ENCODE measurements around the gene CIAO1. TPM values are rescaled to one million over a fixed set of nuclear protein-coding genes. Genes with fewer than 3 reads are reported as not detected.
A peak's percentile ranks its signal among the peaks of the same experiment; 100 is the strongest.

The CIAO1 gene
- total RNA-seq, 1 experiment from 2014 or later, result 85.3 TPM

DNA sequence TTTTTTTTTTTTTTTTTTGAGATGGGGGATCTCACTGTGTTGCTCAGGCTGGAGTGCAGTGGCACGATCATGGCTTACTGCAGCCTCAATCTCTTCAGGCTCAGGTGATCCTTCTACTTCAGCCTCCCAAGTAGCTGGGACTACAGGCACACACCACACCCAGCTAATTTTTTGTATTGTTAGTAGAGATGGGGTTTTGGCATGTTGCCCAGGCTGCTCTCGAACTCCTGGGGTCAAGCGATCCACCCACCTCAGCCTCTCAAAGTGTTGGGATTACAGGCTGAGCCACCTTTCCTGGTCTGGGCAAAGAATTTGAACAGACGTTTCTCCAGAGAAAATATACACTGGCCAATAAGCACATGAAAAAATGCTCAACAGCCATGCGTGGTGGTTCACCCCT lies 42.2 kb downstream of the CIAO1 start:
- BruUV-seq (replicated peaks), result no TSS peak
- POLR2A ChIA-PET (ENCODE audit: unreplicated experiment), result no interaction called here
- H3K4me3 ChIP-seq, result no peak overlapping the region
- intact Hi-C loops (cut with micrococcal nuclease; ENCODE audit: unreplicated experiment), result loop anchor here (5.0 kb wide), 1 partner anchor 224 kb away; no protein-coding TSS in a partner anchor
- peaks cover 11% of the 10 kb centered on the region for H3K36me3 ChIP-seq (ENCODE audit: low read depth)
- no peaks in the 10 kb centered on the region for H3F3A ChIP-seq (ENCODE audit: insufficient read depth, low read depth)
- H3K9me2 ChIP-seq (ENCODE audit: insufficient read depth), result no peaks in the 10 kb centered on the region
- no peaks in the 10 kb centered on the region for H3K27me3 ChIP-seq (ENCODE audit: insufficient read depth, low read depth)
- CTCF ChIA-PET, result no interaction called here
- H3K9me3 ChIP-seq (ENCODE audit: insufficient read depth, low read depth), result no peaks in the 10 kb centered on the region
- H3K27ac ChIP-seq, result no peak overlapping the region
- 0 out of 2 replicates have a peak, but pooled peaks cover under 1% of the 10 kb centered on the region for H4K20me1 ChIP-seq (ENCODE audit: insufficient read depth)
- H3K4me2 ChIP-seq, result no peak overlapping the region
- H3K79me2 ChIP-seq (ENCODE audit: low read depth), result peaks cover 33% of the 10 kb centered on the region
- H2AFZ ChIP-seq, result no peak overlapping the region
- TF ChIP-seq, protein P1, sequence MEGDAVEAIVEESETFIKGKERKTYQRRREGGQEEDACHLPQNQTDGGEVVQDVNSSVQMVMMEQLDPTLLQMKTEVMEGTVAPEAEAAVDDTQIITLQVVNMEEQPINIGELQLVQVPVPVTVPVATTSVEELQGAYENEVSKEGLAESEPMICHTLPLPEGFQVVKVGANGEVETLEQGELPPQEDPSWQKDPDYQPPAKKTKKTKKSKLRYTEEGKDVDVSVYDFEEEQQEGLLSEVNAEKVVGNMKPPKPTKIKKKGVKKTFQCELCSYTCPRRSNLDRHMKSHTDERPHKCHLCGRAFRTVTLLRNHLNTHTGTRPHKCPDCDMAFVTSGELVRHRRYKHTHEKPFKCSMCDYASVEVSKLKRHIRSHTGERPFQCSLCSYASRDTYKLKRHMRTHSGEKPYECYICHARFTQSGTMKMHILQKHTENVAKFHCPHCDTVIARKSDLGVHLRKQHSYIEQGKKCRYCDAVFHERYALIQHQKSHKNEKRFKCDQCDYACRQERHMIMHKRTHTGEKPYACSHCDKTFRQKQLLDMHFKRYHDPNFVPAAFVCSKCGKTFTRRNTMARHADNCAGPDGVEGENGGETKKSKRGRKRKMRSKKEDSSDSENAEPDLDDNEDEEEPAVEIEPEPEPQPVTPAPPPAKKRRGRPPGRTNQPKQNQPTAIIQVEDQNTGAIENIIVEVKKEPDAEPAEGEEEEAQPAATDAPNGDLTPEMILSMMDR (conservative IDR thresholded peaks at IDR 0.05), result no peak
- no peak for TF ChIP-seq EZH2 (IDR thresholded peaks at IDR 0.05; ENCODE audit: low read depth)
- DNase-seq, result no peak
- peaks cover 21% of the 10 kb centered on the region for H3K4me1 ChIP-seq (replicated peaks; ENCODE audit: insufficient read depth)

DNA sequence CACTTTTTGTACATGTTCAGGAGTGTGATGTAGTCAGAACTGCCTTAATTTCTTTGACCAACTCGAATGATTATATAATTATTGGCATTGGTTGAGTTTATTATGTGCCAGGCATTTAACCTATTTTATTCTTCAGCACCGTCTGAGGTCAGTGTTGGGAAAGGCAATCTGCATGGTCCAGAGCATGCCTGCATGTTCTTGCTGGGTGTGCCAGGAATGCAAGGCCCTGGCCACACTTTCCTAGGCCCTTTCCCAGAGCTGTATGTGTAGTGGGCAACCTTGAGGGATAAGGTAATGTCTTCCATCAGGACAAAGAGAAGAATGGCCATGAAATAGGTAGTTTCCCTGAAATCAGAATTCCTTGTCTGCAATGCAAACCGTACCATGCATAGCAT lies 49.0 kb downstream of the CIAO1 start:
- peaks cover 20% of the 10 kb centered on the region; the same call in 1 of the 2 replicates for H3F3A ChIP-seq (ENCODE audit: insufficient read depth, low read depth)
- POLR2A ChIA-PET (ENCODE audit: unreplicated experiment), result interaction anchor here (0.7 kb wide), 1 partner anchor 9 kb away, joined by 3 read pairs; no protein-coding TSS in a partner anchor
- intact Hi-C loops (cut with micrococcal nuclease; ENCODE audit: unreplicated experiment), result no loop called here
- TF ChIP-seq, protein P1 (conservative IDR thresholded peaks at IDR 0.05), result no peak
- TF ChIP-seq EZH2 (IDR thresholded peaks at IDR 0.05; ENCODE audit: low read depth), result no peak
- peaks cover 16% of the 10 kb centered on the region for H3K4me1 ChIP-seq (replicated peaks; ENCODE audit: insufficient read depth)
- CTCF ChIA-PET, result no interaction called here
- H3K27ac ChIP-seq, result no peak overlapping the region
- H3K4me3 ChIP-seq, result no peak overlapping the region
- H3K27me3 ChIP-seq (ENCODE audit: insufficient read depth, low read depth), result no peaks in the 10 kb centered on the region
- no peaks in the 10 kb centered on the region for H3K9me2 ChIP-seq (ENCODE audit: insufficient read depth)
- no peak overlapping the region for H2AFZ ChIP-seq
- DNase-seq, result no peak
- no peaks in the 10 kb centered on the region for H3K36me3 ChIP-seq (ENCODE audit: low read depth)
- BruUV-seq (replicated peaks), result no TSS peak
- no peak overlapping the region for H3K4me2 ChIP-seq
- H4K20me1 ChIP-seq (ENCODE audit: insufficient read depth), result no peaks in the 10 kb centered on the region
- no peaks in the 10 kb centered on the region for H3K79me2 ChIP-seq (ENCODE audit: low read depth)
- no peaks in the 10 kb centered on the region for H3K9me3 ChIP-seq (ENCODE audit: insufficient read depth, low read depth)

DNA sequence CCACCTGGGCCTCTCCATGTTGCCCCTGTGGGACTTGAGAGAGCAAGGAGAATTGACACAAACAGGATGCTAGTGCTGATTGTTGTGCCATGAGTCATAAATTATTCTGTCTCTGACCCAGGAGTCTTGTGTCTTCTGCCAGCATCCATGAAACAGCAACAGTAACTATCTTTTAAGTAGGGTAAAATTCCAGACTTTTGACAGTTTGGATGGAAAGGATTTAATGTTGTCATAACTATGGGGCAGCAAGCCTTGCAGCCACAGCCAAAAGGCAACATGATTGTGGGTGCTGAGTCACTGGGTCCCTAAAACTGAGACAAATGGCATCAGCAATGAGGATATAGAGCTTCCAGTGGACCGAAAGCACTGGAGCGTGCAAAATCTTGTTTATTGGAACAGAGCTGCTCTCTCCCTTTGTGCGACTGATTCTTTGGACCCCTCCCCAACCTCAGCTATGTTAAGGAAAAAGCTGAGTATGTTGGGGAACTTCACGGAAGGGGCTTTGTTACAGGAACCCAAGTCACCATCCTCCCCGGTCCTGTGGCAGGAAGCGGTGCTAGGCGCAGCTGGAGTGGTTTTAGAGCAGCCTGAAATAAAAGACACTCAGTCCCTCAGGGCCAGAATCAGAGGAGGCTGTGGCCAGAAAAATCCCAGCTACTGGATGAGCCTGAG lies 49.5 kb downstream of the CIAO1 start:
- H3K36me3 ChIP-seq (ENCODE audit: low read depth), result no peaks in the 10 kb centered on the region
- ChIA-PET POLR2A (ENCODE audit: unreplicated experiment) (interaction anchor here (0.6 to 0.7 kb wide), 2 partner anchors 10 to 18 kb away, joined by 3 read pairs; no protein-coding TSS in a partner anchor), CTCF (interaction anchor here (0.5 kb wide), 1 partner anchor 92 kb away, joined by 3 read pairs; no protein-coding TSS in a partner anchor)
- TF ChIP-seq EZH2 (IDR thresholded peaks at IDR 0.05; ENCODE audit: low read depth), result no peak
- BruUV-seq (replicated peaks), result no TSS peak
- H3K9me2 ChIP-seq (ENCODE audit: insufficient read depth), result no peaks in the 10 kb centered on the region
- H3K27me3 ChIP-seq (ENCODE audit: insufficient read depth, low read depth), result no peaks in the 10 kb centered on the region
- intact Hi-C loops (cut with micrococcal nuclease; ENCODE audit: unreplicated experiment), result no loop called here
- peaks cover 18% of the 10 kb centered on the region for H3K4me1 ChIP-seq (replicated peaks; ENCODE audit: insufficient read depth)
- no peak overlapping the region for H3K4me2 ChIP-seq
- DNase-seq, result peak; percentile 26 to 39
- no peak overlapping the region for H3K4me3 ChIP-seq
- no peak overlapping the region for H3K27ac ChIP-seq
- H3K9me3 ChIP-seq (ENCODE audit: insufficient read depth, low read depth), result no peaks in the 10 kb centered on the region
- H2AFZ ChIP-seq, result no peak overlapping the region
- peaks cover 25% of the 10 kb centered on the region; the same call in 1 of the 2 replicates for H3F3A ChIP-seq (ENCODE audit: insufficient read depth, low read depth)
- no peaks in the 10 kb centered on the region for H4K20me1 ChIP-seq (ENCODE audit: insufficient read depth)
- H3K79me2 ChIP-seq (ENCODE audit: low read depth), result no peaks in the 10 kb centered on the region

All from PC-9 (cell line).